Body of pancreas (tissue), 4 donors: ENCODE measurements around the gene TESMIN. TPM values are rescaled to one million over a fixed set of nuclear protein-coding genes. Genes with fewer than 3 reads are reported as not detected.

Experiments used
- ATAC-seq: fragments of 150-250 bp; one replicate; pipeline ENCODE4 v1.9.1; 2016
- DNase-seq, 4 donors: peaks; one replicate each; pipeline ENCODE4 v3.0.0-alpha.2; 2019
- H3K27ac ChIP-seq, 4 donors: fragments of 200-600 bp; sonication (generic); 1 replicate in 3 of 4; 2 replicates in 1 of 4; pipeline versions ENCODE4 v1.5.1 to v1.6.1; 2016 to 2019; ENCODE audit warnings: mild to moderate bottlenecking in 1 of 4, mixed read lengths in 1 of 4, moderate library complexity in 1 of 4
- H3K27me3 ChIP-seq, 2 donors: fragments of 200-600 bp; sonication (generic); one replicate each; pipeline ENCODE4 v1.6.0; 2016; ENCODE audit warnings: mild to moderate bottlenecking in 1 of 2
- H3K36me3 ChIP-seq, 2 donors: fragments of 200-600 bp; sonication (generic); replicated peaks in 1 of 2; 2 replicates each; pipeline ENCODE4 v1.5.1; 2016; ENCODE audit warnings: low read depth in 2 of 2; ENCODE audit not compliant: insufficient read depth in 1 of 2
- H3K4me1 ChIP-seq: fragments of 200-600 bp; sonication (generic); one replicate; pipeline ENCODE4 v1.6.0; 2016
- H3K4me3 ChIP-seq, 2 donors: fragments of 200-600 bp; sonication (generic); 1 replicate in 1 of 2; 2 replicates in 1 of 2; pipeline ENCODE4 v1.5.1; 2016 to 2019
- H3K9me3 ChIP-seq, 3 donors: fragments of 200-600 bp; sonication (generic); 1 replicate in 2 of 3; 2 replicates in 1 of 3; pipeline ENCODE4 v1.5.1; 2016
- CTCF ChIP-seq, 7 experiments: fragments of 450-650 bp in 4 of 7; fragments of 200-600 bp in 3 of 7; sonication (generic) in 3 of 7; IDR thresholded peaks; one replicate each; pipeline ENCODE4 v1.5.1; 2016 to 2019; ENCODE audit warnings: antibody characterized with exemption in 7 of 7
- POLR2A ChIP-seq, 3 donors: fragments of 450-650 bp; IDR thresholded peaks; one replicate each; pipeline ENCODE4 v1.6.1; 2016; ENCODE audit warnings: antibody characterized with exemption in 3 of 3, mild to moderate bottlenecking in 2 of 3
- WGBS, 2 donors: methylation state at CpG; one replicate each; pipeline ENCODE4 v1.1.5; 2017; 5-methylcytosine and 5-hydroxymethylcytosine counted together
- intact Hi-C: fragments of 100-400 bp; cut with DNase I; formaldehyde crosslinking; loops from one replicate; pipeline ENCODE4 v1.15.1; 2023
- total RNA-seq, 2 donors: library from RNA; depleted of rRNA; stranded (reverse); fragments of >200 nt; gene quantifications; one replicate each; pipeline ENCODE4 v1.1.0, GENCODE V29; 2016

TESMIN gene
- total RNA-seq, result 1 to 10 TPM; 1.6 to 7.9 TPM

- Histone ChIP-seq H3K36me3 (peaks cover 0 to 2% of the 10 kb centered on the region in 2 donors), H3K9me3 (no peaks in the 10 kb centered on the region), H3K27me3 (no peaks in the 10 kb centered on the region), H3K4me3 (peak within 1 kb of the TSS in 1 of 2 donors; percentile 32), H3K4me1 (peaks cover 7% of the 10 kb centered on the region), H3K27ac (peak within 1 kb of the TSS in 2 of 4 donors; percentile 56 to 68)
- TF ChIP-seq CTCF (IDR thresholded peaks at IDR 0.05) (no peak), POLR2A (IDR thresholded peaks at IDR 0.05) (peak in 1 of 3 donors; percentile 13)
- ATAC-seq, result peak; percentile 96
- intact Hi-C loops, result no loop called here
- DNase-seq, result peak; percentile 93 to 96 (median 95)
- 5% methylated on average over 14 of the region's 42 CpGs; no CpG with 5 or more reads in 1 of the 2 donors for WGBS, 2 donors
These were observed at the start of gene TESMIN for GRCh38 chr11:68751331-68751856. Gene TESMIN, minus strand, starts transcription at chr11:68751520. Its CDS starts 860 bp downstream, at chr11:68750660.

- no peak for ATAC-seq
- peak in 6 of 7 experiments; percentile 24 to 43 (median 34) for TF ChIP-seq CTCF (IDR thresholded peaks at IDR 0.05)
- no peak for TF ChIP-seq POLR2A (IDR thresholded peaks at IDR 0.05)
- Histone ChIP-seq H3K27ac (no peak overlapping the region), H3K27me3 (no peaks in the 10 kb centered on the region), H3K36me3 (peaks cover 14 to 17% of the 10 kb centered on the region in 2 donors), H3K4me1 (no peaks in the 10 kb centered on the region), H3K9me3 (no peaks in the 10 kb centered on the region), H3K4me3 (no peak overlapping the region)
- intact Hi-C loops, result no loop called here
- DNase-seq, result peak in 3 of 4 donors; percentile 22 to 31 (median 29)
- WGBS, 2 donors, result 70 to 72% methylated on average over 21 to 22 of the region's 23 CpGs
These were observed 47.0 kb upstream of the TESMIN start for GRCh38 chr11:68798221-68798813.

DNA sequence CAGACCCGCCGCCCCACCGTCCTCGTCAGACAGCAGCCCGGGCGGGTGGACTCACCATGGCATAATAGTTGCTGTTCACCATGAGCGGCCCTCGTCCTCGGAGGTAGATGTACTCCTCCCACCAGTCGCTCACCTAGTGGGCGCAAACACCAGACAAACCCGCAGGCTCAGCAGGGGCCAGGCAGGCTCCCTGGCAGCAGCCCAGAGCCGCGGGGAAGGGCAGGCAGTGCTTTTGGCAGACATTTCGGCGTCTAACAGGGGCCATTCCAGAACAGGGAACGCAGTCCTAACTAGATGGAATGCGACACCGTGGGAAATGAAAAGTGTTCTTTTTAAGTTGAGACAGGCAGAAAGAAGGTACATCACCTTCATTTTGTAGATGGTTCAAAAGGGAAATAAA lies 45.5 kb upstream of the TESMIN start:
- H3K36me3 ChIP-seq, result peaks cover 15 to 17% of the 10 kb centered on the region in 2 donors
- WGBS, 2 donors, result 88 to 90% methylated on average over 12 to 19 of the region's 19 CpGs

GRCh38 chr11:68792400-68792966 lies 41.2 kb upstream of the TESMIN start:
- TF ChIP-seq CTCF (IDR thresholded peaks at IDR 0.05) (no peak), POLR2A (IDR thresholded peaks at IDR 0.05) (no peak)
- no peak for ATAC-seq
- intact Hi-C loops, result no loop called here
- peaks cover 9 to 15% of the 10 kb centered on the region in 2 donors for H3K36me3 ChIP-seq
- 88 to 90% methylated on average over 12 to 18 of the region's 18 CpGs for WGBS, 2 donors
- no peak overlapping the region for H3K4me3 ChIP-seq
- H3K9me3 ChIP-seq, result no peaks in the 10 kb centered on the region
- no peak overlapping the region for H3K27ac ChIP-seq
- no peak for DNase-seq
- no peaks in the 10 kb centered on the region for H3K4me1 ChIP-seq
- H3K27me3 ChIP-seq, result no peaks in the 10 kb centered on the region

More for the DNA sequence above, 45.5 kb upstream of the TESMIN start:
- no peak overlapping the region for H3K4me3 ChIP-seq
- ATAC-seq (no peak), DNase-seq (no peak)
- no peaks in the 10 kb centered on the region for H3K27me3 ChIP-seq
- no peak overlapping the region for H3K27ac ChIP-seq
- intact Hi-C loops, result no loop called here
- H3K4me1 ChIP-seq, result no peaks in the 10 kb centered on the region
- no peaks in the 10 kb centered on the region for H3K9me3 ChIP-seq
- TF ChIP-seq POLR2A (IDR thresholded peaks at IDR 0.05), result no peak
- no peak for TF ChIP-seq CTCF (IDR thresholded peaks at IDR 0.05)
